ENCODE results near the gene EEIG2.

EEIG2 gene

DNA sequence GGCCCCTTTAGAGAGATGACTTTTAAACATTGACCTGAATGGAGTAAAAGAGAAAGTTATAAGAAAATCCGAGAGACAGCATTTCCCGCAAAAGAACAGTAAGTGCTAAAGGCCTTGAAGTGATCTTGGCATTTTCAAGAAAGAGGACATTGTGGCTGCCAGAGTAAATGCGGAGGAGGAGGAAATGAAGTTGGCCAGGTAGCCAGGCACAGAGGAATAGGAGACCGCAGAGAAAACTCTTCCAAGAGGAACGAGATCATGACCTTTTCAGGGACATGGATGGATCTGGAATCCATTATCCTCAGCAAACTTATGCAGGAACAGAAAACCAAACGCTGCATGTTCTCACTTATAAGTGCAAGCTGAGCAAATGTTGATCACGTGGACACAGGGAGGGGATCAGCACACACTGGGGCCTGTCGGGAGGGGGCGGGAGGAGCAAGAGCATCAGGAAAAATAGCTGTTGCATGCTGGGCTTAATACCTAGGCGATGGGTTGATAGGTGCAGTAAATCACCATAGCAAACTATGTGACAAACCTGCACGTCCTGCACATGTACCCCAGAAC is 49.7 kb downstream of the EEIG2 start:
- Histone ChIP-seq H3K4me1 (ENCODE audit: control insufficient read depth, low read depth, low read length) (no peaks in the 10 kb centered on the region), H3K27ac (ENCODE audit: low read length) (no peak overlapping the region), H3K4me3 (ENCODE audit: low read length) (no peak overlapping the region), H3K9me3 (ENCODE audit: control insufficient read depth, low read depth, low read length) (no peaks in the 10 kb centered on the region), H3K27me3 (ENCODE audit: control insufficient read depth, insufficient read depth, low read length) (no peaks in the 10 kb centered on the region), H3K36me3 (ENCODE audit: control insufficient read depth, low read depth, low read length) (peaks cover 5% of the 10 kb centered on the region), H3K9ac (ENCODE audit: low read length) (no peak overlapping the region)
